Activated CD4-positive, alpha-beta T cell treated with anti-CD3 and anti-CD28 coated beads for 36 hours (primary cell): ENCODE data around the gene ANAPC13. TPM values are rescaled to one million over a fixed set of nuclear protein-coding genes. Genes with fewer than 3 reads are reported as not detected.

ENCODE experiments used
- ATAC-seq: fragments of 200-7000 bp; cut with Tn5 transposase; one replicate; pipeline ENCODE4 v1.10.0; 2021; ENCODE audit warnings: mild to moderate bottlenecking, moderate library complexity
- CTCF ChIA-PET: fragments of 350-600 bp; sonication (Branson Sonifier 250); formaldehyde crosslinking; loops from one replicate; lab custom pipeline; 2021; ENCODE audit warnings: antibody characterized with exemption; lab: Charles Lee
- POLR2A ChIA-PET: fragments of 350-600 bp; sonication (Branson Sonifier 250); formaldehyde crosslinking; loops from one replicate; lab custom pipeline; 2021; ENCODE audit warnings: antibody characterized with exemption, inconsistent platforms; lab: Charles Lee
- DNase-seq: peaks from one replicate; pipeline ENCODE4 v3.0.0-alpha.2; 2020
- H3K27ac Mint-ChIP-seq: one replicate; pipeline ENCODE4 v1.8.0; 2021; ENCODE audit warnings: mixed read lengths
- H3K27me3 Mint-ChIP-seq: one replicate; pipeline ENCODE4 v1.8.0; 2021; ENCODE audit warnings: mixed read lengths
- H3K36me3 Mint-ChIP-seq: one replicate; pipeline ENCODE4 v1.8.0; 2021; ENCODE audit warnings: low read depth, mixed read lengths
- H3K4me1 Mint-ChIP-seq: one replicate; pipeline ENCODE4 v1.8.0; 2021; ENCODE audit warnings: mixed read lengths
- H3K4me3 Mint-ChIP-seq: one replicate; pipeline ENCODE4 v1.8.0; 2021; ENCODE audit warnings: mild to moderate bottlenecking, moderate library complexity, mixed read lengths
- H3K9me3 Mint-ChIP-seq: one replicate; pipeline ENCODE4 v1.8.0; 2021; ENCODE audit warnings: low read depth, mixed read lengths
- intact Hi-C, 2 experiments: fragments of 100-400 bp; cut with DNase I in 1 of 2; cut with micrococcal nuclease in 1 of 2; formaldehyde crosslinking; loops; one replicate each; pipeline versions ENCODE4 v1.14.2 to v1.15.1; 2022 to 2024; cut with DNase I, micrococcal nuclease
- total RNA-seq, 2 experiments: library from RNA; stranded (reverse); gene quantifications; one replicate each; pipeline ENCODE4 v1.2.3, GENCODE V29; 2021

ANAPC13 gene
- total RNA-seq, 2 experiments from 2014 or later: 35.9 to 39.7 TPM

DNA sequence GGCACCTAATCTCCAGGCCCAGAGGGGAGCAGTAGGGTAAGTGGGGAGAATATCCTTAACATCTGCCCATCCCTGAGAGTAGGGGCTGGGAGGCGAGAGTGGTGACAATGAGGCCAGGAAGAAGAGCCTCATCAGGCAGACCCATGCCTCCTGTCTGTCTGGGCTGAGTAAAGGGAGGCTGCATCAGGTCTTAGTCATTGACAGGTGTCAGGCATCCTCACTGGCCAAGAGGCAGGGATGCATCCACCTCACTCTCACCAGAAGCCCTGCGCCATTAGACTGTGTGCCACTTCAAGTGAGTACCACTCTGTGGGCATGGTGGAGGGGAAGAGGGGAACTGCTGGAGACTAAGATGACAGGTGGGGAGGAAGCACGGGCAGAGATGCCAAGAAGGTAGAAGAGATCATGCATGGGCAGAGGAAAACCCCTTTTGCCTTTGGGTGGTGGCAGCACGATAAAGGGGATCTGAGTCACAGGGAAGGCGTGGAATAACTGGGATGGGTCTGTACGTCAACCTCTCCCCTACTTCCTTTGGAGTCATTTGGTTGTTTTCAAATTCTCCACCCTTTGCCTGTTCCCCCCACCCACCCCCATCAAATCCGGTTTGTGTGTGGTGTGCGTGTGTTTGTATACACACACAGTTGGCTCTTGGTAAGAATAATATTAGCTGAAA, 14.1 kb downstream of the ANAPC13 start:
- ChIA-PET POLR2A (no interaction called here), CTCF (interaction anchor here (0.6 to 4.8 kb wide), 10 partner anchors 12 to 380 kb away, joined by 3 to 67 read pairs (median 4); partner anchors contain the start of genes ANAPC13 and CEP63)
- Mint-ChIP-seq H3K27me3 (no peaks in the 10 kb centered on the region), H3K36me3 (peaks cover 3% of the 10 kb centered on the region), H3K4me1 (no peaks in the 10 kb centered on the region), H3K9me3 (no peaks in the 10 kb centered on the region), H3K4me3 (no peak overlapping the region), H3K27ac (no peak overlapping the region)
- DNase-seq: no peak
- intact Hi-C loops: no loop called here
- no peak for ATAC-seq

- no peaks in the 10 kb centered on the region for H3K9me3 Mint-ChIP-seq
- H3K27ac Mint-ChIP-seq: no peak overlapping the region
- intact Hi-C loops: no loop called here
- no peak overlapping the region for H3K4me3 Mint-ChIP-seq
- no peak for DNase-seq
- H3K27me3 Mint-ChIP-seq: no peaks in the 10 kb centered on the region
- POLR2A ChIA-PET: no interaction called here
- CTCF ChIA-PET: interaction anchor here (0.6 to 3.3 kb wide), 5 partner anchors 9 to 424 kb away, joined by 3 to 19 read pairs (median 5); no protein-coding TSS in a partner anchor
- no peak for ATAC-seq
- no peaks in the 10 kb centered on the region for H3K4me1 Mint-ChIP-seq
- peaks cover 1% of the 10 kb centered on the region for H3K36me3 Mint-ChIP-seq
These were observed 17.3 kb downstream of the ANAPC13 start for GRCh38 chr3:134468519-134468918.

DNA sequence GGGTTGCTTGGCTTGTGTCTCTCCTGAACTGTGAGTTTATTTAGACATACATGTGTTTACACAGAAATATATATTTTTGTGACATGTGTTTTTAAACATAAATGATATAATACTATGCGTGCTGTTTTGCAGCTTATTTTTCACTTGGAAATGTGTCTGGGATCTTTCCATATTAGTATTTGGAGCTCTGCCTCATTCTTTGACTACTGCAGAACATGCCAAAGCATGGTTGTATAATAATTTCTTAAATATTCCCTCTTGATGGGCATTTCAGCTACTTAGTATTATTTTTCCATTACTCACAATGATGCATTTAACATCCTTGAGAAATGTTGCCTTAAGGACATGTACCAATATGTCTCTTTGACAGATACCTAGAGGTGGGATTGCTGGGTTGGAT, 19.5 kb downstream of the ANAPC13 start:
- no peaks in the 10 kb centered on the region for H3K27me3 Mint-ChIP-seq
- POLR2A ChIA-PET: no interaction called here
- intact Hi-C loops: no loop called here
- no peak overlapping the region for H3K27ac Mint-ChIP-seq
- CTCF ChIA-PET: interaction anchor here (0.7 to 3.3 kb wide), 4 partner anchors 8 to 121 kb away, joined by 3 to 19 read pairs (median 3); no protein-coding TSS in a partner anchor
- H3K36me3 Mint-ChIP-seq: no peaks in the 10 kb centered on the region
- no peaks in the 10 kb centered on the region for H3K4me1 Mint-ChIP-seq
- ATAC-seq (no peak), DNase-seq (no peak)
- no peaks in the 10 kb centered on the region for H3K9me3 Mint-ChIP-seq
- no peak overlapping the region for H3K4me3 Mint-ChIP-seq

DNA sequence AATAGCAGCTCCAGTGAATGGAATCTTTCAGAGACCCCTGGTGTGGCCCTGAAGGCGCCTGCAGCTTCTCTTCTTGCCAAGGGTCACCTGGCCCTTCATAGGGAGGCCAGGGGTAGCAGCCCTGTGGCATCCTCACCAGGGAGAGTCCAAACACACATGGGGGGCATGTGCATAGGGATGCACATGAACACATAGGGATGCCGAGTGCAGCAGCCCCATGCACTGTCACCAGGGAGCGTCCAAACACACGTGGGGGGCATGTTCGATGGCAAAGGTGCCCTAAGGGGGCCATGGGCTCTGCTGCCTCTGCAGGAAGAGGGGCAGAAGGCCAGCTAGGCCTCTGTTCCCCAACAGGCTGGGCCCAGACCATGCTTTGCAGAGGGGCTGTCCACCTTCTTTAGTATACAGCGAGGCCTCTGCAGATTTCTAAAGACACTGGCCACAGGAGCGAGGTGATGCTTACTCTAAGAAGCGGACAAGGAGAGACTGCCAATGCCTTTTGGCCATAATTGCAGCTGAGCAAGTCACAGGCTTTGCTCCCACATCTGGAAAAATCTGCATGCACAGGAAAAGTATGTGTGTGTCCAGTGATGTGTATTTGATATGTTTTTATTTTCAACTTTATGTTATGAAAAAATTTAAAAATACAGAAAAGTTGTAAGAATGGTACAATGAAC, 21.0 kb downstream of the ANAPC13 start:
- POLR2A ChIA-PET: no interaction called here
- Mint-ChIP-seq H3K27ac (no peak overlapping the region), H3K36me3 (no peaks in the 10 kb centered on the region), H3K4me3 (no peak overlapping the region), H3K4me1 (no peaks in the 10 kb centered on the region), H3K27me3 (no peaks in the 10 kb centered on the region), H3K9me3 (no peaks in the 10 kb centered on the region)
- DNase-seq: no peak
- intact Hi-C loops: no loop called here
- ATAC-seq: no peak
- CTCF ChIA-PET: interaction anchor here (0.6 to 0.7 kb wide), 2 partner anchors 170 to 181 kb away, joined by 3 to 4 read pairs; no protein-coding TSS in a partner anchor

DNA sequence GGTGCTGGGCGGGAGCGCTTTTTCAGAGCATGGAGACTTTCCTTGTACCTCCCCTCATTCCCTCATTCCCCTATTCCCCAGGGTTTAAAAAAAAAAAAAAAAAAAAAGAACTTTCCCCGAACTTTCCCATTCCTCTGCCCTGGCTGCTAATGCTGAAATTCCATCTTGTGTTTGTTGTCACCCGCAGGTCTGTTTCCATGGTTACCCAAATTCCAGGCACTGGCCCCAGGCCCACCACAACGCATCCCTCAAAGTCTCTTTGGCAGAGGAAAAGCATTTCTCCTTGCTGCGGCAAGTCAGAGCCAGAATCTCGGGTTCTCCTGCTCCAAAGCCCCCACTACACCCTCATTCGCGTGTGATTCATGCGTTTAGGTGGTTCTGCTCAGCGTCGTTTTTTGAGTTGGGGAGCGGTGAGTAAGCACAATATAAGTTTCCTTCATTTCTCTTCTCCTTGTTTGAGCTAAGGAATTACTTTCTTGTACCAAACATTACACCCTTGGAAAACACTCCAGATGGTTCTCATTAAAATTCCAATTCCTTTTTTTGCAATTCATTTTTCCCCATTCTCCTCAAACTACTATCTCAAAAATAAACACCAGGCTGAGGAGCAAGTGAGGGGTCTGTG, 21.6 kb downstream of the ANAPC13 start:
- H3K9me3 Mint-ChIP-seq: no peaks in the 10 kb centered on the region
- no peak overlapping the region for H3K4me3 Mint-ChIP-seq
- ChIA-PET CTCF (interaction anchor here (0.6 to 0.7 kb wide), 2 partner anchors 170 to 180 kb away, joined by 3 to 4 read pairs; no protein-coding TSS in a partner anchor), POLR2A (no interaction called here)
- intact Hi-C loops: no loop called here
- no peak for DNase-seq
- H3K4me1 Mint-ChIP-seq: no peaks in the 10 kb centered on the region
- no peak overlapping the region for H3K27ac Mint-ChIP-seq
- no peaks in the 10 kb centered on the region for H3K36me3 Mint-ChIP-seq
- no peaks in the 10 kb centered on the region for H3K27me3 Mint-ChIP-seq
- no peak for ATAC-seq

DNA sequence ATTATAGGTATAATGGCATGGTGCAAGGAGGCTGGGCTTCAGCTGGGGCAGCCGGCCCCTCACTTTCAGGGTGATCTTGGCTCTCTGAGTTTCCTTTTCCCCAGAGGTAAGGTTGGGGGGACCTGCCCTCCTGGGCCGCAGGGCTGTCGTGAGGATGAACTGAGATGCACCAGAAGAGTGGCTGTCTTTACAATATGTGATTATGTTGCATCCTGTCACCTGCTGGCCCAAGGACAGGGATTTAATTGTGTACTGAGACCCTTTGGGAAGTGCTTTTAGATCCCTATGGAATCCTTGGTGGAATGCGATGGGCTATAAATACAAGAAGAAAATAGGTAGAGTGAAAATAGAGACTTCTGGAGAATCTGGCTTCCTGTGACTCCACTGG, 22.1 kb downstream of the ANAPC13 start:
- DNase-seq (no peak), ATAC-seq (no peak)
- Mint-ChIP-seq H3K4me1 (no peaks in the 10 kb centered on the region), H3K36me3 (no peaks in the 10 kb centered on the region), H3K27me3 (no peaks in the 10 kb centered on the region), H3K4me3 (no peak overlapping the region), H3K9me3 (no peaks in the 10 kb centered on the region), H3K27ac (no peak overlapping the region)
- ChIA-PET CTCF (no interaction called here), POLR2A (no interaction called here)
- intact Hi-C loops: no loop called here

DNA sequence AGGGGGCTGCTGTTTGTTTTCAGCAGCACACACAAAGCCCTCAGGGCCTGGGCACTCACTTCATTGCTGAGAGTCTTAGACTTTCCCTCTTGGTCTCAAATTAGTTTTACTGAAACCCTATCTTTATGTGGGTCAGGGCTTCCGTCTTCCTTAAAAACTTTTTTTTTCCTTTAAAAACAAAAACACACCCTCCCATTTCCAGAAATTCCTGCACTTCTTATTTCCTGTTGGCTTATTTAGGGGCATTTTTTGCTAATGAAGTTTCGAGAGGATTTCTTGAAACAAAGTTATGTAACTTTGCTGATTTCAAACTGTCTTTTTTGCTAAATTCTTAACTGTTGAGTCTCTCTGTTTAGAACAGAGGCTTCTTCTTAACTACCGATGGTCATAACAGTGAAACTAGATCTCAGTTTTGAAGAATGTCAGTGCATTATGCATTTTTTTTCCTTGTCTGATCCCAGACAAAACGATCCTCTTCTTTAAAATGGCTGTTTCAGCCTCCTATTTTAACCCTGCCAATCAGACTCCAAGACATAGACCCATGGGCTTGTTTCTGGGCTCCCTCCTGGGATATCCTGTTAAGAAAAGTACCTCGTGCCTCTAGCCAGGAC, 23.3 kb downstream of the ANAPC13 start:
- Mint-ChIP-seq H3K36me3 (no peaks in the 10 kb centered on the region), H3K9me3 (no peaks in the 10 kb centered on the region), H3K27me3 (peaks cover 9% of the 10 kb centered on the region), H3K4me3 (no peak overlapping the region), H3K4me1 (no peaks in the 10 kb centered on the region), H3K27ac (no peak overlapping the region)
- ChIA-PET CTCF (interaction anchor here (0.6 kb wide), 1 partner anchor 13 kb away, joined by 3 read pairs; no protein-coding TSS in a partner anchor), POLR2A (no interaction called here)
- no peak for DNase-seq
- intact Hi-C loops: no loop called here
- ATAC-seq: no peak

DNA sequence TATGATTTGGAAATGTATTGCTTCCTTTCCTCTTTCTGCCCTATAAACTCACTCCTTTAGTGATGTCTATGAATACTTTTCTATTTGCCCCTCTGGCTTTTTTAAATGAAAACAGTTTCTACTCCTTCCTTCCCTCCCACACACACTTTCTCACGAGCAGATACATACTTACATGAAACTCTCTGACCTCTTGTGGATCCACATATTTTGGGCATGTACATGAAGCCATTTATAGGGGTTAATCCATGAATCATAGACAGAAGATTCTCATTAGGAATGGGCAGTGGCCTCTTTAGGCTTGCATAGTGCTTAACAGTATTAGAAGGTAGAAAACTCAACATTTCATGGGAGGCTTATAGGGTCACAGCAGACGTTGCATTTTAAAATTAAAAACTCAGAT, 24.8 kb downstream of the ANAPC13 start:
- CTCF ChIA-PET: interaction anchor here (1.8 kb wide), 1 partner anchor 152 kb away, joined by 6 read pairs; no protein-coding TSS in a partner anchor
- ATAC-seq (no peak), DNase-seq (no peak)
- Mint-ChIP-seq H3K27me3 (peaks cover 9% of the 10 kb centered on the region), H3K4me3 (no peak overlapping the region), H3K9me3 (no peaks in the 10 kb centered on the region), H3K27ac (no peak overlapping the region), H3K4me1 (no peaks in the 10 kb centered on the region), H3K36me3 (no peaks in the 10 kb centered on the region)
- intact Hi-C loops: no loop called here
- POLR2A ChIA-PET: no interaction called here

GRCh38 chr3:134459562-134459961, 26.2 kb downstream of the ANAPC13 start:
- H3K27me3 Mint-ChIP-seq: peaks cover 9% of the 10 kb centered on the region

GRCh38 chr3:134458406-134458945, 27.3 kb downstream of the ANAPC13 start:
- no peak for DNase-seq
- intact Hi-C loops: no loop called here
- H3K27me3 Mint-ChIP-seq: peaks cover 9% of the 10 kb centered on the region
- ChIA-PET POLR2A (no interaction called here), CTCF (interaction anchor here (1.1 kb wide), 1 partner anchor 8 kb away, joined by 3 read pairs; no protein-coding TSS in a partner anchor)
- ATAC-seq: no peak
- no peaks in the 10 kb centered on the region for H3K4me1 Mint-ChIP-seq
- no peak overlapping the region for H3K4me3 Mint-ChIP-seq
- H3K36me3 Mint-ChIP-seq: no peaks in the 10 kb centered on the region
- no peak overlapping the region for H3K27ac Mint-ChIP-seq
- H3K9me3 Mint-ChIP-seq: no peaks in the 10 kb centered on the region

More at GRCh38 chr3:134459562-134459961, 26.2 kb downstream of the ANAPC13 start:
- intact Hi-C loops: no loop called here
- Mint-ChIP-seq H3K9me3 (no peaks in the 10 kb centered on the region), H3K4me1 (no peaks in the 10 kb centered on the region), H3K27ac (no peak overlapping the region), H3K36me3 (no peaks in the 10 kb centered on the region), H3K4me3 (no peak overlapping the region)
- ChIA-PET POLR2A (no interaction called here), CTCF (interaction anchor here (0.5 to 1.8 kb wide), 3 partner anchors 13 to 918 kb away, joined by 3 to 6 read pairs (median 3); no protein-coding TSS in a partner anchor)
- DNase-seq (no peak), ATAC-seq (no peak)
